ENCODE results near the gene USP47. TPM values are rescaled to one million over a fixed set of nuclear protein-coding genes. Genes with fewer than 3 reads are reported as not detected.

USP47 gene
- total and polyA plus RNA-seq, 9 of the 15 experiments (the other 6 are each of a cell fraction or from before 2014, with no cell fraction given): 13.1 to 63.6 (median 34.7) TPM

DNA sequence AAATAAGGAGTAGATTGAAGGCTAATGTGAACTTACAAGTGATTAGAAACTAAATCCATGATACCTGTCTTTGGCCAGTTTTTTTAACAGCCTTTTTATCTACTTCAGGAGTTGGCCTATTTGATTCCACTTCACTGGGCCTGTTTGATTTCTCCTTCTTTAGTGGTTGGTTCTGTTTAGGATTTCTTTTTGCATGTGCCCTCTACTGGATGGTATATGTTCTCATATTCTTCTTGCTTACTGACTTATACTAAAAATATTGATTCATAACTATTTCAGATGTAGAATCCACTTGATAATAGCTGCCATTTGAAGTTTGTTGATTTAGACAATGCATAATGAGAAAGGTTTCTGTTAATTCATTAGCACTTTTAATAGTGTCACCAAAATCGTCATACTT lies 53.9 kb downstream of the USP47 start:
- 43% methylated on average over 1 of the region's 1 CpG for WGBS (ENCODE audit: insufficient coverage, low coverage, missing lambda C conversion rate)
- intact Hi-C loops (cut with micrococcal nuclease) (no loop called here), in situ Hi-C loops (cut with MboI) (no loop called here)
- Histone ChIP-seq H4K20me1 (replicated peaks; ENCODE audit: control insufficient read depth, insufficient read depth, low read length) (no peaks in the 10 kb centered on the region), H3K4me1 (replicated peaks in 1 of 2; ENCODE audit: control insufficient read depth in 2 of 2, insufficient read depth in 2 of 2, low read length in 2 of 2) (no peaks in the 10 kb centered on the region), H3K9ac (ENCODE audit: insufficient read depth in 1 of 2, low read depth in 2 of 2, low read length in 2 of 2) (no peak overlapping the region), H3K4me2 (ENCODE audit: insufficient read depth, low read length) (no peak overlapping the region), H3K79me2 (ENCODE audit: control insufficient read depth, insufficient read depth, low read length) (no peaks in the 10 kb centered on the region), H3K9me3 (replicated peaks; ENCODE audit: control insufficient read depth, insufficient read depth, low read depth, low read length) (no peaks in the 10 kb centered on the region), H3K4me3 (no peak overlapping the region), H3K27me3 (ENCODE audit: control insufficient read depth in 2 of 2, insufficient read depth in 2 of 2, low read length in 2 of 2) (no peaks in the 10 kb centered on the region), H3K9me1 (ENCODE audit: control insufficient read depth, insufficient read depth, low read length) (no peaks in the 10 kb centered on the region), H3K27ac (ENCODE audit: extremely low read depth, low read depth, low read length) (no peak overlapping the region), H3K36me3 (ENCODE audit: control insufficient read depth, insufficient read depth, low read length) (peaks cover 50% of the 10 kb centered on the region), H2AFZ (ENCODE audit: low read depth, low read length) (no peak overlapping the region)
- no peak for ATAC-seq
- TF ChIP-seq SMARCA5 (IDR thresholded peaks at IDR 0.05): no peak
- no peak for TF ChIP-seq MEIS2 (IDR thresholded peaks at IDR 0.05; ENCODE audit: partially characterized antibody)
- TF ChIP-seq ZNF224 (CRISPR knock-in tag; IDR thresholded peaks at IDR 0.05): no peak
- no peak for TF ChIP-seq ZNF140 (CRISPR knock-in tag; IDR thresholded peaks at IDR 0.05)
- TF ChIP-seq NBN (IDR thresholded peaks at IDR 0.05; ENCODE audit: low read depth): no peak
- TF ChIP-seq CHD1 (IDR thresholded peaks at IDR 0.05; ENCODE audit: low read length): no peak
- TF ChIP-seq, protein P1, sequence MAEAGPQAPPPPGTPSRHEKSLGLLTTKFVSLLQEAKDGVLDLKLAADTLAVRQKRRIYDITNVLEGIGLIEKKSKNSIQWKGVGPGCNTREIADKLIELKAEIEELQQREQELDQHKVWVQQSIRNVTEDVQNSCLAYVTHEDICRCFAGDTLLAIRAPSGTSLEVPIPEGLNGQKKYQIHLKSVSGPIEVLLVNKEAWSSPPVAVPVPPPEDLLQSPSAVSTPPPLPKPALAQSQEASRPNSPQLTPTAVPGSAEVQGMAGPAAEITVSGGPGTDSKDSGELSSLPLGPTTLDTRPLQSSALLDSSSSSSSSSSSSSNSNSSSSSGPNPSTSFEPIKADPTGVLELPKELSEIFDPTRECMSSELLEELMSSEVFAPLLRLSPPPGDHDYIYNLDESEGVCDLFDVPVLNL (CRISPR knock-in tag; IDR thresholded peaks at IDR 0.05; ENCODE audit: low read depth): no peak
- no peak for TF ChIP-seq ZNF24 (IDR thresholded peaks at IDR 0.05)
- TF ChIP-seq TGIF2 (CRISPR knock-in tag; IDR thresholded peaks at IDR 0.05): no peak
- no peak for TF ChIP-seq DNMT1 (IDR thresholded peaks at IDR 0.05)
- TF ChIP-seq FIP1L1 (IDR thresholded peaks at IDR 0.05; ENCODE audit: low read depth, low read length, poor library complexity, severe bottlenecking): no peak
- TF ChIP-seq TAL1 (IDR thresholded peaks at IDR 0.05): no peak
- TF ChIP-seq, protein P2, sequence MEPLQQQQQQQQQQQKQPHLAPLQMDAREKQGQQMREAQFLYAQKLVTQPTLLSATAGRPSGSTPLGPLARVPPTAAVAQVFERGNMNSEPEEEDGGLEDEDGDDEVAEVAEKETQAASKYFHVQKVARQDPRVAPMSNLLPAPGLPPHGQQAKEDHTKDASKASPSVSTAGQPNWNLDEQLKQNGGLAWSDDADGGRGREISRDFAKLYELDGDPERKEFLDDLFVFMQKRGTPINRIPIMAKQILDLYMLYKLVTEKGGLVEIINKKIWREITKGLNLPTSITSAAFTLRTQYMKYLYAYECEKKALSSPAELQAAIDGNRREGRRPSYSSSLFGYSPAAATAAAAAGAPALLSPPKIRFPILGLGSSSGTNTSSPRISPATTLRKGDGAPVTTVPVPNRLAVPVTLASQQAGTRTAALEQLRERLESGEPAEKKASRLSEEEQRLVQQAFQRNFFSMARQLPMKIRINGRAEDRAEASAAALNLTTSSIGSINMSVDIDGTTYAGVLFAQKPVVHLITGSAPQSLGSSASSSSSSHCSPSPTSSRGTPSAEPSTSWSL (CRISPR knock-in tag; IDR thresholded peaks at IDR 0.05; ENCODE audit: borderline replicate concordance): no peak
- TF ChIP-seq, protein P3, sequence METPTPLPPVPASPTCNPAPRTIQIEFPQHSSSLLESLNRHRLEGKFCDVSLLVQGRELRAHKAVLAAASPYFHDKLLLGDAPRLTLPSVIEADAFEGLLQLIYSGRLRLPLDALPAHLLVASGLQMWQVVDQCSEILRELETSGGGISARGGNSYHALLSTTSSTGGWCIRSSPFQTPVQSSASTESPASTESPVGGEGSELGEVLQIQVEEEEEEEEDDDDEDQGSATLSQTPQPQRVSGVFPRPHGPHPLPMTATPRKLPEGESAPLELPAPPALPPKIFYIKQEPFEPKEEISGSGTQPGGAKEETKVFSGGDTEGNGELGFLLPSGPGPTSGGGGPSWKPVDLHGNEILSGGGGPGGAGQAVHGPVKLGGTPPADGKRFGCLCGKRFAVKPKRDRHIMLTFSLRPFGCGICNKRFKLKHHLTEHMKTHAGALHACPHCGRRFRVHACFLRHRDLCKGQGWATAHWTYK (CRISPR knock-in tag; IDR thresholded peaks at IDR 0.05): no peak
- no TSS peak for BruUV-seq (replicated peaks)
- peak; percentile 11 for FAIRE-seq
- ChIA-PET POLR2A (interaction anchor here (1.3 kb wide), 1 partner anchor 9 kb away, joined by 3 read pairs; no protein-coding TSS in a partner anchor), CTCF (ENCODE audit: low intra/inter-chr PET ratio) (no interaction called here)
- no peak for DNase-seq (ENCODE audit: extremely low read depth in 1 of 4, low spot score in 3 of 4)
